Measurements from ENCODE around the gene KLF13.

KLF13 gene

GRCh38 chr15:31342781-31343626 lies 16.4 kb downstream of the KLF13 start:
- H3K4me3 ChIP-seq (ENCODE audit: low read depth, low read length) = no peak overlapping the region
- TF ChIP-seq, protein P1, sequence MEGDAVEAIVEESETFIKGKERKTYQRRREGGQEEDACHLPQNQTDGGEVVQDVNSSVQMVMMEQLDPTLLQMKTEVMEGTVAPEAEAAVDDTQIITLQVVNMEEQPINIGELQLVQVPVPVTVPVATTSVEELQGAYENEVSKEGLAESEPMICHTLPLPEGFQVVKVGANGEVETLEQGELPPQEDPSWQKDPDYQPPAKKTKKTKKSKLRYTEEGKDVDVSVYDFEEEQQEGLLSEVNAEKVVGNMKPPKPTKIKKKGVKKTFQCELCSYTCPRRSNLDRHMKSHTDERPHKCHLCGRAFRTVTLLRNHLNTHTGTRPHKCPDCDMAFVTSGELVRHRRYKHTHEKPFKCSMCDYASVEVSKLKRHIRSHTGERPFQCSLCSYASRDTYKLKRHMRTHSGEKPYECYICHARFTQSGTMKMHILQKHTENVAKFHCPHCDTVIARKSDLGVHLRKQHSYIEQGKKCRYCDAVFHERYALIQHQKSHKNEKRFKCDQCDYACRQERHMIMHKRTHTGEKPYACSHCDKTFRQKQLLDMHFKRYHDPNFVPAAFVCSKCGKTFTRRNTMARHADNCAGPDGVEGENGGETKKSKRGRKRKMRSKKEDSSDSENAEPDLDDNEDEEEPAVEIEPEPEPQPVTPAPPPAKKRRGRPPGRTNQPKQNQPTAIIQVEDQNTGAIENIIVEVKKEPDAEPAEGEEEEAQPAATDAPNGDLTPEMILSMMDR (IDR thresholded peaks at IDR 0.05; ENCODE audit: borderline replicate concordance, insufficient read depth, low read depth, low read length) = no peak

GRCh38 chr15:31343831-31344230 lies 17.2 kb downstream of the KLF13 start:
- H3K4me3 ChIP-seq (ENCODE audit: low read depth, low read length) = no peak overlapping the region
- TF ChIP-seq, protein P1 (IDR thresholded peaks at IDR 0.05; ENCODE audit: borderline replicate concordance, insufficient read depth, low read depth, low read length) = no peak

DNA sequence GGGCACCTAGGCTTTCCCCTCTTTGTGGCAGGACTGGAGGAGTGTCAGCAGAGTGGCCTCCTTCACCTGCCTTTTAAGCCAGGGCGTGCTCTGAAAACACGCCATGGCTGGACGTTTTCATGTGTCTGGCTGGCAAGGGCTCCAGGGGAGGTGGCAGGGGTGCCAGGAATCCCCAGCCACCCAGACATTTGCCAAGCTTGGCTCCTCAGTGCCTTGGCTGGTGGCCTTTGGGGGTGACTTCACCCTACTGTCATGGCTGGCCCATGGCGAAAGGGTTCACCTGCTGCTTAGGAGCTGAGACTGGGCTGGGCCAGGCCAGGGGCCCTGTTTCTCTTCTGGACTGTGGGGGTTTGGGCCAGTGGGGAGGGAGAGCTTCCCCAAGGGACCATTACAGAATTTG lies 17.6 kb downstream of the KLF13 start:
- TF ChIP-seq, protein P1 (IDR thresholded peaks at IDR 0.05; ENCODE audit: borderline replicate concordance, insufficient read depth, low read depth, low read length) = no peak
- H3K4me3 ChIP-seq (ENCODE audit: low read depth, low read length) = no peak overlapping the region

DNA sequence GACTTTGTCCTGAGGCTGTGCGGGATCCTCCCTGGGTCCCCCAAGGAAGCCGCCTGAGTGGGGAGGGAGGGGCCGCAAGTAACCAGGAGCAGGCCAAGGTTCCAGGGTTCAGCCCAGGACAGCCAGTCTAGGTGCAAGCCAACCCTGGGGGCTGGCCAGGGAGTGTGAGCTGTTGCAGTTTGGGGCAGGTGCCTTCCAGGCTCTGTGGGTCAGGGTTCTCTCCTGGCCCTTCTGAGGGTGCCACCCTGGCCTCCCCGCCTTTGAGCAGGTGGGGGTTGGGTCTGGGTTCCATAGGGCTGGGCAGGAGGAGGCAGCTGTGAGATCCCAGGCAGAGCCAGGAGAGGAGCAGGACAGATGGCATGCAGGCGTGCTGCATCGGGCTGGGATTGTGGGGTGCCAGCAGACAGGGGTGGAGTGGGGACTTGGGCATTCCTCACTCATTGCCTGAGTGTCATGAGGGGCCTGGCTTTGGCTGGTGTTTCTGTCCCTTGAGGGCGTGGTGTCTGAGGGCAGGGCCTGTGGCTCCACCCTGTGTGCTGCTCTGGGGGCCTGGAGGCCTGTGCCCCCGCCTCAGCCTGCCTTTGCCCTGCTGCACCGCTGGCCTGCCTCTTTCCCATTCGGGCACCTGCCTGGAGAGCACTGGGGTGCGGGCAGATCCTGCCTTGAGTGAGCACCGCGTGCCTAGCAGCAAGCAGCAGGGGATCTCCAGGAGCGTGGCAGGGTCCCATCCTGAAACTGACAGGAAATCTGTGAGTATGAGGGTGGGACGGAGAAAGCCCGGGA lies 18.4 kb downstream of the KLF13 start:
- TF ChIP-seq, protein P1 (IDR thresholded peaks at IDR 0.05; ENCODE audit: borderline replicate concordance, insufficient read depth, low read depth, low read length) = no peak
- H3K4me3 ChIP-seq (ENCODE audit: low read depth, low read length) = peak overlapping the region; percentile 76

- H3K4me3 ChIP-seq (ENCODE audit: low read depth, low read length) = peak overlapping the region; percentile 76
- TF ChIP-seq, protein P1 (IDR thresholded peaks at IDR 0.05; ENCODE audit: borderline replicate concordance, insufficient read depth, low read depth, low read length) = no peak
Measured at GRCh38 chr15:31345606-31346366, 19.2 kb downstream of the KLF13 start.

DNA sequence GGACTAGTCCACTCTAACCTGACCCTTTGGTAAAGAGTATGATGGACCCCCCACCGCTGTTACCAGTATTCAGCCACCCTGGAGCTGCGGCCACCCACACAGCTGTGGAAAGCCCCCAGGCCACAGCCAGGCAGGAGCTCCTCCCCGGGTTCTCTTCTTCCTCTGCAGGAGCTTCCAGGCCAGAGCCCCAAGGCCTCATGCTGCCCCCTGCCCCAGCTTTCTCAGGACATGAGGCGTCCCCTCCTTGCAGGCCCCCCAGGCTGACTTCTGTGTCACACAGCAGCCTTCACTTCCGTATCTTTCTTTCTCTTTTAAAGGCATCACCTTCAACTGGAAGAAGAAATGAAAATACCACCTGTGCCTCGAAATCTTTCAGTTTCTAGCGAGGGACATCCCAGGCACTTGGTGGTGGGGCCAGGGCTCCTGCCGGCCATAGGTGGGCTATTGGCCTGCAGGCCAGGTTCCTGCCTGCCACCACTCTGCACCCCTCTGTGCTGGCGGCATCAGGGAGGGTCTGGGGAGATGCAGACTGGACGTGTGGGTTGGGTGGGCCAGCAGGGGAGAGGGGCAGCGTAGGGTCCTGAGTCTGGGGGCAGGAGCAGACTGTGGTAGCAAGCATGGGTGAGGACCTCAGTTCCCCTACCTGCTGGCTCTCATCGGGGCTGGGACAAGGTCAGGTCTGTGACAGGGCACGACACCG lies 19.9 kb downstream of the KLF13 start:
- H3K4me3 ChIP-seq (ENCODE audit: low read depth, low read length) = peak overlapping the region; percentile 76

More for the DNA sequence above, 19.9 kb downstream of the KLF13 start:
- TF ChIP-seq, protein P1 (IDR thresholded peaks at IDR 0.05; ENCODE audit: borderline replicate concordance, insufficient read depth, low read depth, low read length) = no peak
